ENCODE measurements around the gene GGPS1. TPM values are rescaled to one million over a fixed set of nuclear protein-coding genes. Genes with fewer than 3 reads are reported as not detected.

Gene GGPS1
- total and polyA plus RNA-seq, 2 experiments from 2014 or later: 32.6 to 36.3 TPM

DNA sequence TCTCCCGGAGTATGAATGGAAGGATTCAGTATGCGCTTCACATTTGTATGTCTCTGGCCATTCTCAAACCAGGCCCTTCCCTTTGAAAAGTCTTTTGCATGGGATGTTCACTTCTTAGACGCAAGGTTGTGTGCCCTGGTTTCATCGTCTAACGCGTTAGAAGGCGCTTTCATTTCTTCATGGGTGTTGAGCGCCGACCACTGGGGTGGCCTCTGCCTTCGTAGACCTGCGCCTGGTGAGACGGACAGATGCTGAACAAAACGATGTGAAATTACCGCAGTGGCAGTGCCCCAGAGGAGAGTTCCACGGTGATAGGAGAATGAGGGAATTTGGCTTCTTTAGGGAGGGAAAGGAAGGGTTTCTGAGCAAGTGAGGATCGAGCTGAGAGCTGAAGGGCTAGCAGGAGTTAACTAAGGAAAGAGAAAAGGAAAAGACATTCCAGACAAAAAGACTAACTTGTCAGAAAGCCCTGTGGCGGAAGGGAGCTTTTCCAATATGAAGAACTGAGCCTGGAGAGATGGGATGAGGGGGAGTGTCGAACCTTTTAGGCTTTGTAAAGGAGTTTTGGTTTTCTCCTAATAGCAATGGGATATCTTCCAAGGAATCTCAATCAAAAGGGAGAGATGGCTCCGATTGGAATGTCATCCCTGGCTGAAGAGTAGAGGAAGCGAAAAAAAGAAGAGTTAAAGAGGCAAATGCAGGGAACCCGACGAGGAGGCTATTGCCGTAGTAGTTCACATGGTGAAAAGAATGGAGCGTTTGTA, 951 bp downstream of the GGPS1 start:
- no peaks in the 10 kb centered on the region for H3K27me3 ChIP-seq
- H3K4me2 ChIP-seq: peak overlapping the region; percentile 86
- TF ChIP-seq EZH2 (IDR thresholded peaks at IDR 0.05; ENCODE audit: borderline replicate concordance) (peak; percentile 32), EZH2phosphoT487 (IDR thresholded peaks at IDR 0.05; ENCODE audit: low read depth, severe bottlenecking, unreplicated experiment) (no peak)
- TF ChIP-seq, protein P1, sequence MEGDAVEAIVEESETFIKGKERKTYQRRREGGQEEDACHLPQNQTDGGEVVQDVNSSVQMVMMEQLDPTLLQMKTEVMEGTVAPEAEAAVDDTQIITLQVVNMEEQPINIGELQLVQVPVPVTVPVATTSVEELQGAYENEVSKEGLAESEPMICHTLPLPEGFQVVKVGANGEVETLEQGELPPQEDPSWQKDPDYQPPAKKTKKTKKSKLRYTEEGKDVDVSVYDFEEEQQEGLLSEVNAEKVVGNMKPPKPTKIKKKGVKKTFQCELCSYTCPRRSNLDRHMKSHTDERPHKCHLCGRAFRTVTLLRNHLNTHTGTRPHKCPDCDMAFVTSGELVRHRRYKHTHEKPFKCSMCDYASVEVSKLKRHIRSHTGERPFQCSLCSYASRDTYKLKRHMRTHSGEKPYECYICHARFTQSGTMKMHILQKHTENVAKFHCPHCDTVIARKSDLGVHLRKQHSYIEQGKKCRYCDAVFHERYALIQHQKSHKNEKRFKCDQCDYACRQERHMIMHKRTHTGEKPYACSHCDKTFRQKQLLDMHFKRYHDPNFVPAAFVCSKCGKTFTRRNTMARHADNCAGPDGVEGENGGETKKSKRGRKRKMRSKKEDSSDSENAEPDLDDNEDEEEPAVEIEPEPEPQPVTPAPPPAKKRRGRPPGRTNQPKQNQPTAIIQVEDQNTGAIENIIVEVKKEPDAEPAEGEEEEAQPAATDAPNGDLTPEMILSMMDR (IDR thresholded peaks at IDR 0.05; ENCODE audit: poor library complexity): peak; percentile 32
- DNase-seq (ENCODE audit: low spot score): peak; percentile 64
- H3K9me3 ChIP-seq (ENCODE audit: low read depth): no peaks in the 10 kb centered on the region
- peak overlapping the region; percentile 45 for H2AFZ ChIP-seq
- H3K27ac ChIP-seq: peak overlapping the region; percentile 89
- peaks cover 38% of the 10 kb centered on the region for H3K4me1 ChIP-seq (ENCODE audit: insufficient read depth)
- H3K36me3 ChIP-seq (replicated peaks; ENCODE audit: insufficient read depth, low read depth): no peaks in the 10 kb centered on the region
- H4K20me1 ChIP-seq (ENCODE audit: insufficient read depth, poor library complexity, severe bottlenecking): peaks cover 60% of the 10 kb centered on the region
- WGBS (ENCODE audit: low lambda C conversion rate, missing lambda C conversion rate): 1% methylated on average over 24 of the region's 24 CpGs
- peak overlapping the region; percentile 83 for H3K4me3 ChIP-seq
- peaks cover 82% of the 10 kb centered on the region for H3K79me2 ChIP-seq
- H3K9me2 ChIP-seq (replicated peaks; ENCODE audit: insufficient read depth): no peaks in the 10 kb centered on the region

DNA sequence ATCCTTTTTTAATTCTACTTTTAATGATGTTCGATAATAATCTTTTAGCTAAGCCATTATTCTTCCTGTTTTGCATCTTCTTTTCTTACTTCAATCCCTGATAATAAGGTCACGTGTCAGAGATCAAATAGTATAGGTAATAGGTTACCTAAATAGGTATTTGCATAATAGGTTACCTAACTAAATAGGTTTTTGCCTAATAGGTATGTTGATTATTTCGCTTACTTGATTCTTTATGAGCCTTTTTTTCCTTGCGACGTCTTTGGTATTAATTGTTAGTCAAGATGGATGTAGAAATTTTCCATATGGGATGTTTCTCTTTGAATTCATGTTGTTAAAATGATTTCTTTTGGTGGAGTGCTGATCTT, 2.5 kb downstream of the GGPS1 start:
- no peaks in the 10 kb centered on the region for H3K9me2 ChIP-seq (replicated peaks; ENCODE audit: insufficient read depth)
- H3K9me3 ChIP-seq (ENCODE audit: low read depth): no peaks in the 10 kb centered on the region
- peaks cover 82% of the 10 kb centered on the region for H3K79me2 ChIP-seq
- peaks cover 50% of the 10 kb centered on the region for H4K20me1 ChIP-seq (ENCODE audit: insufficient read depth, poor library complexity, severe bottlenecking)
- TF ChIP-seq EZH2phosphoT487 (IDR thresholded peaks at IDR 0.05; ENCODE audit: low read depth, severe bottlenecking, unreplicated experiment): no peak
- no peak for TF ChIP-seq EZH2 (IDR thresholded peaks at IDR 0.05; ENCODE audit: borderline replicate concordance)
- TF ChIP-seq, protein P1 (IDR thresholded peaks at IDR 0.05; ENCODE audit: poor library complexity): no peak
- H3K27me3 ChIP-seq: no peaks in the 10 kb centered on the region
- H2AFZ ChIP-seq: no peak overlapping the region
- H3K27ac ChIP-seq: peak overlapping the region; percentile 89
- peak overlapping the region; percentile 3 for H3K4me3 ChIP-seq
- WGBS (ENCODE audit: low lambda C conversion rate, missing lambda C conversion rate): 89% methylated on average over 5 of the region's 5 CpGs
- H3K4me2 ChIP-seq: peak overlapping the region; percentile 86
- DNase-seq (ENCODE audit: low spot score): no peak
- no peaks in the 10 kb centered on the region for H3K36me3 ChIP-seq (replicated peaks; ENCODE audit: insufficient read depth, low read depth)
- peaks cover 23% of the 10 kb centered on the region for H3K4me1 ChIP-seq (ENCODE audit: insufficient read depth)

DNA sequence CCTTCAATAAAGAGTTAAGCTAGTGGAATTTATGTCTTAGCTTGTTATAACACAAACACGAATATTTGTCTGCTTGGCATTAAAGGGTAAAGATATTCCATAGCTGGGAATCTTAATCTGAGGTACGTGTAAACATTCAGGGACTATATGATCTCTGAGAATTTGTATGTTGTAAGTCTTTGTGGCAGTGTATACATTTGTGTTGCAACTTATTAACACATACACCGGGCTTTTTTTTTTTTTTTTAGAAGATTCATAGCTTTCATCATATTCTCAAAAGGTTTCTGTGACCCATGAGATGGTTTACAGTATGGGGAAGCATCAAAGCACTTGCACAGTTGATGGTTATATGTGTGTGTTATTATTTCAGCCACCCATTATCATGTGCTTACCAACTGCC, 3.0 kb downstream of the GGPS1 start:
- Histone ChIP-seq H3K36me3 (replicated peaks; ENCODE audit: insufficient read depth, low read depth) (no peaks in the 10 kb centered on the region), H3K4me1 (ENCODE audit: insufficient read depth) (peaks cover 18% of the 10 kb centered on the region), H3K9me2 (replicated peaks; ENCODE audit: insufficient read depth) (no peaks in the 10 kb centered on the region), H3K79me2 (peaks cover 82% of the 10 kb centered on the region), H3K9me3 (ENCODE audit: low read depth) (no peaks in the 10 kb centered on the region), H3K27me3 (no peaks in the 10 kb centered on the region), H3K4me2 (peak overlapping the region; percentile 86), H3K27ac (no peak overlapping the region), H4K20me1 (ENCODE audit: insufficient read depth, poor library complexity, severe bottlenecking) (peaks cover 48% of the 10 kb centered on the region), H2AFZ (no peak overlapping the region), H3K4me3 (no peak overlapping the region)
- DNase-seq (ENCODE audit: low spot score): no peak
- TF ChIP-seq, protein P1 (IDR thresholded peaks at IDR 0.05; ENCODE audit: poor library complexity): no peak
- 58% methylated on average over 3 of the region's 3 CpGs for WGBS (ENCODE audit: low lambda C conversion rate, missing lambda C conversion rate)

Data from hepatocyte (in vitro differentiated cells).